ENCODE data around the gene CTSZ. TPM values are rescaled to one million over a fixed set of nuclear protein-coding genes. Genes with fewer than 3 reads are reported as not detected.
A peak's percentile ranks its signal among the peaks of the same experiment; 100 is the strongest.

Gene CTSZ
- total RNA-seq, 4 donors from 2014 or later: 152 to 256 (median 212) TPM

- WGBS, 2 donors: 86 to 91% methylated on average over 5 of the region's 5 CpGs
- Histone ChIP-seq H3K27me3 (no peaks in the 10 kb centered on the region), H3K4me3 (replicated peaks in 1 of 3) (no peak overlapping the region), H3K36me3 (no peaks in the 10 kb centered on the region), H3K4me1 (peaks cover 23% of the 10 kb centered on the region in 2 donors), H3K9me3 (no peaks in the 10 kb centered on the region), H3K27ac (no peak overlapping the region)
- intact Hi-C loops (cut with DNase I): no loop called here
- no peak for TF ChIP-seq CTCF (IDR thresholded peaks at IDR 0.05)
- TF ChIP-seq POLR2A (IDR thresholded peaks at IDR 0.05): no peak
- DNase-seq: no peak
Observed at GRCh38 chr20:59047938-59048680, 41.1 kb upstream of the CTSZ start.

GRCh38 chr20:59046862-59047261, 39.8 kb upstream of the CTSZ start:
- Histone ChIP-seq H3K4me1 (peaks cover 26% of the 10 kb centered on the region in 2 donors), H3K27ac (no peak overlapping the region), H3K9me3 (no peaks in the 10 kb centered on the region), H3K4me3 (replicated peaks in 1 of 3) (no peak overlapping the region), H3K27me3 (no peaks in the 10 kb centered on the region), H3K36me3 (no peaks in the 10 kb centered on the region)
- TF ChIP-seq POLR2A (IDR thresholded peaks at IDR 0.05) (no peak), CTCF (IDR thresholded peaks at IDR 0.05) (no peak)
- 96 to 97% methylated on average over 3 of the region's 3 CpGs for WGBS, 2 donors
- intact Hi-C loops (cut with DNase I): no loop called here
- no peak for DNase-seq

GRCh38 chr20:59044796-59045195, 37.7 kb upstream of the CTSZ start:
- Histone ChIP-seq H3K4me3 (replicated peaks in 1 of 3) (no peak overlapping the region), H3K27ac (peak overlapping the region; percentile 84 to 94 (median 92)), H3K4me1 (peaks cover 45 to 46% of the 10 kb centered on the region in 2 donors), H3K27me3 (no peaks in the 10 kb centered on the region), H3K9me3 (no peaks in the 10 kb centered on the region), H3K36me3 (no peaks in the 10 kb centered on the region)
- no peak for TF ChIP-seq POLR2A (IDR thresholded peaks at IDR 0.05)
- TF ChIP-seq CTCF (IDR thresholded peaks at IDR 0.05): no peak
- intact Hi-C loops (cut with DNase I): loop anchor here (5.0 kb wide), 1 partner anchor 152 kb away; no protein-coding TSS in a partner anchor
- 74 to 94% methylated on average over 3 of the region's 3 CpGs for WGBS, 2 donors
- DNase-seq: no peak

GRCh38 chr20:59044295-59044694, 37.2 kb upstream of the CTSZ start:
- WGBS, 2 donors: 33 to 44% methylated on average over 3 of the region's 3 CpGs
- TF ChIP-seq CTCF (IDR thresholded peaks at IDR 0.05): no peak
- peak in 1 of 2 donors; percentile 49 for TF ChIP-seq POLR2A (IDR thresholded peaks at IDR 0.05)
- Histone ChIP-seq H3K4me3 (replicated peaks in 1 of 3) (no peak overlapping the region), H3K9me3 (no peaks in the 10 kb centered on the region), H3K27me3 (no peaks in the 10 kb centered on the region), H3K27ac (peak overlapping the region; percentile 84 to 94 (median 92)), H3K36me3 (no peaks in the 10 kb centered on the region), H3K4me1 (peaks cover 48 to 50% of the 10 kb centered on the region in 2 donors)
- DNase-seq: peak; percentile 71 to 78
- intact Hi-C loops (cut with DNase I): loop anchor here (5.0 kb wide), 1 partner anchor 152 kb away; no protein-coding TSS in a partner anchor

- Histone ChIP-seq H3K4me1 (peaks cover 48 to 55% of the 10 kb centered on the region in 2 donors), H3K9me3 (no peaks in the 10 kb centered on the region), H3K4me3 (replicated peaks in 1 of 3) (no peak overlapping the region), H3K27ac (peak overlapping the region; percentile 66 to 94 (median 92)), H3K27me3 (no peaks in the 10 kb centered on the region), H3K36me3 (no peaks in the 10 kb centered on the region)
- intact Hi-C loops (cut with DNase I): loop anchor here (5.0 kb wide), 1 partner anchor 151 kb away; no protein-coding TSS in a partner anchor
- WGBS, 2 donors: 57 to 72% methylated on average over 3 of the region's 3 CpGs
- TF ChIP-seq CTCF (IDR thresholded peaks at IDR 0.05): no peak
- no peak for TF ChIP-seq POLR2A (IDR thresholded peaks at IDR 0.05)
- DNase-seq: peak in 1 of 2 donors; percentile 11
Observed at GRCh38 chr20:59043698-59044097, 36.6 kb upstream of the CTSZ start.
